K562 (cell line): ENCODE data around the gene HMCES. TPM values are rescaled to one million over a fixed set of nuclear protein-coding genes. Genes with fewer than 3 reads are reported as not detected.

Experiments used
- GABPA ChIP-seq: fragments of 200-800 bp; sonication (Bioruptor generic); conservative IDR thresholded peaks from 2 replicates; pipeline ENCODE4 v1.6.1; 2016; ENCODE audit warnings: low read depth, missing genetic modification characterization, missing compliant biosample characterization
- HMGN3 ChIP-seq: IDR thresholded peaks from 2 replicates; pipeline ENCODE4 v1.6.1; 2011; ENCODE audit warnings: borderline replicate concordance, low read depth, mild to moderate bottlenecking, mixed read lengths, low read length; ENCODE audit not compliant: insufficient read length; ENCODE audit errors: extremely low read depth
- HSF4 ChIP-seq: fragments of 250-450 bp; sonication (Bioruptor Pico); IDR thresholded peaks from 2 replicates; pipeline ENCODE4 v2.1.2; 2022; ENCODE audit warnings: mild to moderate bottlenecking, moderate library complexity, borderline replicate concordance
- MAFF ChIP-seq: IDR thresholded peaks from 2 replicates; pipeline ENCODE4 v1.6.1; 2012; ENCODE audit warnings: low read length, improper control_type of control experiment
- NFRKB ChIP-seq: fragments of 450-650 bp; IDR thresholded peaks from 2 replicates; pipeline ENCODE4 v1.6.1; 2016; ENCODE audit warnings: low read depth
- NFYB ChIP-seq: IDR thresholded peaks from 2 replicates; pipeline ENCODE4 v1.6.1; 2011; ENCODE audit warnings: mild to moderate bottlenecking, moderate library complexity; ENCODE audit not compliant: insufficient read length; ENCODE audit errors: extremely low read depth
- TBP ChIP-seq: optimal IDR thresholded peaks from 2 replicates; pipeline ENCODE3; 2011; ENCODE audit warnings: low read depth, low read length, improper control_type of control experiment
- ZBTB1 ChIP-seq: sonication (generic); formaldehyde crosslinking; IDR thresholded peaks from 2 replicates; pipeline ENCODE4 v1.8.1; 2023; ENCODE audit warnings: missing genetic modification reagents, low read depth, mild to moderate bottlenecking, borderline replicate concordance
- ZNF311 ChIP-seq: fragments of 250-450 bp; sonication (Bioruptor Pico); IDR thresholded peaks from 2 replicates; pipeline ENCODE4 v1.4.0; 2020; ENCODE audit warnings: mild to moderate bottlenecking, moderate library complexity
- ZNF778 ChIP-seq: fragments of 450-650 bp; formaldehyde crosslinking; IDR thresholded peaks from 2 replicates; pipeline ENCODE4 v1.4.0; 2020; ENCODE audit warnings: mild to moderate bottlenecking, moderate library complexity
- polyA plus RNA-seq, 8 experiments: library from polyadenylated mRNA; depleted of rRNA in 4 of 8; stranded (reverse) in 5 of 8; unstranded in 3 of 8; fragments of >200 nt; fragmentation: Nextera tagmentation in 2 of 8; fragmentation: Illumina TruSeq in 1 of 8; extraction: Ambion mirVana in 2 of 8; extraction: Trizol in 1 of 8; gene quantifications; 2 replicates each; pipeline versions ENCODE4 v1.2.1 to v1.2.3, GENCODE V29; 2011 to 2014; ENCODE audit warnings: inconsistent platforms in 1 of 8, missing spikeins in 1 of 8
- total RNA-seq, 7 experiments: library from RNA; depleted of rRNA in 6 of 7; stranded (reverse); fragments of >200 nt in 6 of 7; fragmentation: Illumina TruSeq in 2 of 7; extraction: Trizol in 2 of 7; gene quantifications; 2 replicates each; pipeline versions ENCODE4 v1.2.1 to v1.2.3, GENCODE V29; 2011 to 2021; ENCODE audit warnings: low replicate concordance in 1 of 7
- TF ChIP-seq, protein P1 (sequence below), 2 experiments: IDR thresholded peaks; 2 replicates each; pipeline ENCODE4 v1.6.1; 2011; ENCODE audit warnings: borderline replicate concordance in 1 of 2, control low read depth in 1 of 2, low read depth in 1 of 2, low read length in 1 of 2, mild to moderate bottlenecking in 1 of 2, mixed read lengths in 1 of 2, moderate library complexity in 1 of 2; ENCODE audit not compliant: insufficient read depth in 1 of 2, insufficient read length in 1 of 2, poor library complexity in 1 of 2, severe bottlenecking in 1 of 2; ENCODE audit errors: extremely low read depth in 1 of 2
- TF ChIP-seq, protein P2 (sequence below): IDR thresholded peaks from 2 replicates; pipeline ENCODE4 v1.6.1; 2011; ENCODE audit warnings: borderline replicate concordance, low read depth, mild to moderate bottlenecking, moderate library complexity, low read length; ENCODE audit not compliant: insufficient read depth, poor library complexity, severe bottlenecking
- TF ChIP-seq, protein P3 (sequence below), 3 experiments: fragments of 200-800 bp in 1 of 3; sonication (Bioruptor generic) in 1 of 3; sonication (generic) in 1 of 3; formaldehyde crosslinking in 1 of 3; IDR thresholded peaks; 2 replicates each; pipeline versions ENCODE4 v1.6.1 to v1.8.0; 2016 to 2022; ENCODE audit warnings: mild to moderate bottlenecking in 2 of 3, missing compliant biosample characterization in 2 of 3, missing genetic modification characterization in 2 of 3, missing genetic modification reagents in 1 of 3
- TF ChIP-seq, protein P4 (sequence below), 3 experiments: fragments of 200-800 bp in 1 of 3; fragments of 250-450 bp in 1 of 3; fragments of 450-650 bp in 1 of 3; sonication (Bioruptor Pico) in 1 of 3; sonication (Bioruptor generic) in 1 of 3; formaldehyde crosslinking in 1 of 3; IDR thresholded peaks; 2 replicates each; pipeline versions ENCODE4 v1.6.1 to v1.8.0; 2016 to 2022; ENCODE audit warnings: mild to moderate bottlenecking in 2 of 3, missing genetic modification characterization in 2 of 3, missing compliant biosample characterization in 1 of 3, moderate library complexity in 1 of 3

The HMCES gene
- total and polyA plus RNA-seq, 9 of the 15 experiments (the other 6 are each of a cell fraction or from before 2014, with no cell fraction given) = 18.8 to 45.3 (median 24.8) TPM

DNA sequence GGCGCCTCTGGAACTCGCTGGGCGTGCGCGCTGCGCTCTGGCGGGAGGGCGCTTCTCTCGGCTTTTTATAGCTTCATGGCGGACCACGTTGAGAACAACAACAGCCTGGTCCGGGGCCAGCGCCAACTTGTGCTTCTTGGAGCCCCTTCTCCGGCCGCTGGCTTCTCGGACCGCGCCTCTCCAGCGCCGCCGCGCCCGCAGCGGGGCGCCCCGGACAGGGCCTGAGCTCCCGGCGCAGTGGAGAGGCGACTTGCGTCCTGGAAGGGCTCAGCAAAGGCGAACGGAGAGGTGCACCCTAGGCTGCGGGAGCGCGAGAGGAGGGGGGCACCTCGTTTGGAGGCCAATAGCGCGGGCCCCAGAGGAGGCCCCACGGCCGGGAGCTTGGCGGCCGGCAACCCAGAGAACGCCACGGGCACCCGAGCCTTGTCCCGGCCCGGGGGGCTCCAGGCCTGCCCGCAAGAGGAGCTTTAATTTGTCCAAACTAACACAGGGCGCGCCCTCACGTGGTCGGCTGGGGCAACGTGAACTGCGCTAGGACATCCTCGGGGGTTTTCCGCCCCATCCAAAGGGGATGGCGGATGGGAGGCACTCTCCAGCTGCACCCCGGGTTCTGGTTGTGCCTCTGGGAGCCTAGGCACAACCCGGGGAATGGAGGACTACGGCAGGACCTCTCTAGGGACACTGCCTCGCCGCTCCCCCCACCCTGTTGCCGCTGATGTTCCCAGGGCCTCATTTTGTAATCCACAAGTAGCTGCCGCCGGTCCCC is 37.8 kb downstream of the HMCES start (continued):
- TF ChIP-seq GABPA (tag) = no peak
- TF ChIP-seq HSF4 (CRISPR knock-in tag) = no peak
- TF ChIP-seq TBP = peak; percentile 99
- TF ChIP-seq NFYB = no peak
- no peak for TF ChIP-seq MAFF
- TF ChIP-seq, protein P1, sequence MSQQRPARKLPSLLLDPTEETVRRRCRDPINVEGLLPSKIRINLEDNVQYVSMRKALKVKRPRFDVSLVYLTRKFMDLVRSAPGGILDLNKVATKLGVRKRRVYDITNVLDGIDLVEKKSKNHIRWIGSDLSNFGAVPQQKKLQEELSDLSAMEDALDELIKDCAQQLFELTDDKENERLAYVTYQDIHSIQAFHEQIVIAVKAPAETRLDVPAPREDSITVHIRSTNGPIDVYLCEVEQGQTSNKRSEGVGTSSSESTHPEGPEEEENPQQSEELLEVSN (IDR thresholded peaks at IDR 0.05; ENCODE audit: borderline replicate concordance in 1 of 2, extremely low read depth in 1 of 2, insufficient read depth in 1 of 2, insufficient read length in 1 of 2, low read depth in 1 of 2, low read length in 1 of 2, poor library complexity in 1 of 2, severe bottlenecking in 1 of 2) = peak in 1 of 2 experiments; percentile 20
- TF ChIP-seq, protein P2, sequence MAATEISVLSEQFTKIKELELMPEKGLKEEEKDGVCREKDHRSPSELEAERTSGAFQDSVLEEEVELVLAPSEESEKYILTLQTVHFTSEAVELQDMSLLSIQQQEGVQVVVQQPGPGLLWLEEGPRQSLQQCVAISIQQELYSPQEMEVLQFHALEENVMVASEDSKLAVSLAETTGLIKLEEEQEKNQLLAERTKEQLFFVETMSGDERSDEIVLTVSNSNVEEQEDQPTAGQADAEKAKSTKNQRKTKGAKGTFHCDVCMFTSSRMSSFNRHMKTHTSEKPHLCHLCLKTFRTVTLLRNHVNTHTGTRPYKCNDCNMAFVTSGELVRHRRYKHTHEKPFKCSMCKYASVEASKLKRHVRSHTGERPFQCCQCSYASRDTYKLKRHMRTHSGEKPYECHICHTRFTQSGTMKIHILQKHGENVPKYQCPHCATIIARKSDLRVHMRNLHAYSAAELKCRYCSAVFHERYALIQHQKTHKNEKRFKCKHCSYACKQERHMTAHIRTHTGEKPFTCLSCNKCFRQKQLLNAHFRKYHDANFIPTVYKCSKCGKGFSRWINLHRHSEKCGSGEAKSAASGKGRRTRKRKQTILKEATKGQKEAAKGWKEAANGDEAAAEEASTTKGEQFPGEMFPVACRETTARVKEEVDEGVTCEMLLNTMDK = peak; percentile 70
- TF ChIP-seq ZBTB1 (CRISPR knock-in tag) = no peak
- no peak for TF ChIP-seq ZNF311 (CRISPR knock-in tag)
- TF ChIP-seq, protein P3, sequence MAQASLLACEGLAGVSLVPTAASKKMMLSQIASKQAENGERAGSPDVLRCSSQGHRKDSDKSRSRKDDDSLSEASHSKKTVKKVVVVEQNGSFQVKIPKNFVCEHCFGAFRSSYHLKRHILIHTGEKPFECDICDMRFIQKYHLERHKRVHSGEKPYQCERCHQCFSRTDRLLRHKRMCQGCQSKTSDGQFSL (CRISPR knock-in tag; IDR thresholded peaks at IDR 0.05) = no peak
- TF ChIP-seq, protein P3 (tag; IDR thresholded peaks at IDR 0.05) = no peak
- no peak for TF ChIP-seq ZNF778
- TF ChIP-seq NFRKB = no peak; the same call in 1 of the 2 replicates
- no peak for TF ChIP-seq HMGN3
- TF ChIP-seq, protein P4, sequence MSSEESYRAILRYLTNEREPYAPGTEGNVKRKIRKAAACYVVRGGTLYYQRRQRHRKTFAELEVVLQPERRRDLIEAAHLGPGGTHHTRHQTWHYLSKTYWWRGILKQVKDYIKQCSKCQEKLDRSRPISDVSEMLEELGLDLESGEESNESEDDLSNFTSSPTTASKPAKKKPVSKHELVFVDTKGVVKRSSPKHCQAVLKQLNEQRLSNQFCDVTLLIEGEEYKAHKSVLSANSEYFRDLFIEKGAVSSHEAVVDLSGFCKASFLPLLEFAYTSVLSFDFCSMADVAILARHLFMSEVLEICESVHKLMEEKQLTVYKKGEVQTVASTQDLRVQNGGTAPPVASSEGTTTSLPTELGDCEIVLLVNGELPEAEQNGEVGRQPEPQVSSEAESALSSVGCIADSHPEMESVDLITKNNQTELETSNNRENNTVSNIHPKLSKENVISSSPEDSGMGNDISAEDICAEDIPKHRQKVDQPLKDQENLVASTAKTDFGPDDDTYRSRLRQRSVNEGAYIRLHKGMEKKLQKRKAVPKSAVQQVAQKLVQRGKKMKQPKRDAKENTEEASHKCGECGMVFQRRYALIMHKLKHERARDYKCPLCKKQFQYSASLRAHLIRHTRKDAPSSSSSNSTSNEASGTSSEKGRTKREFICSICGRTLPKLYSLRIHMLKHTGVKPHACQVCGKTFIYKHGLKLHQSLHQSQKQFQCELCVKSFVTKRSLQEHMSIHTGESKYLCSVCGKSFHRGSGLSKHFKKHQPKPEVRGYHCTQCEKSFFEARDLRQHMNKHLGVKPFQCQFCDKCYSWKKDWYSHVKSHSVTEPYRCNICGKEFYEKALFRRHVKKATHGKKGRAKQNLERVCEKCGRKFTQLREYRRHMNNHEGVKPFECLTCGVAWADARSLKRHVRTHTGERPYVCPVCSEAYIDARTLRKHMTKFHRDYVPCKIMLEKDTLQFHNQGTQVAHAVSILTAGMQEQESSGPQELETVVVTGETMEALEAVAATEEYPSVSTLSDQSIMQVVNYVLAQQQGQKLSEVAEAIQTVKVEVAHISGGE (CRISPR knock-in tag; IDR thresholded peaks at IDR 0.05) = no peak
